MCF 10A (cell line): ENCODE measurements around the gene CASP2. TPM values are rescaled to one million over a fixed set of nuclear protein-coding genes. Genes with fewer than 3 reads are reported as not detected.

ENCODE experiments used
- BruUV-seq: library from RNA; stranded (reverse); fragments of 400-500 nt; replicated peaks from 2 replicates; lab custom pipeline; 2021; lab: Mats Ljungman, UMichigan
- CTCF ChIA-PET: fragments of 300-600 bp; sonication (Branson Sonifier 250); formaldehyde crosslinking; extraction: SDS; loops from one replicate; lab custom pipeline; 2021; ENCODE audit warnings: antibody characterized with exemption, inconsistent platforms; lab: Yijun Ruan, JAX
- POLR2A ChIA-PET: fragments of 300-600, 350-650 bp; sonication (Branson Sonifier 250); formaldehyde crosslinking; extraction: SDS; loops from one replicate; lab custom pipeline; 2020; ENCODE audit warnings: antibody characterized with exemption, inconsistent platforms; lab: Yijun Ruan, JAX
- DNase-seq: peaks from one replicate; pipeline ENCODE4 v3.0.0-alpha.2; 2018; ENCODE audit not compliant: unreplicated experiment
- H3K27ac Mint-ChIP-seq: one replicate; pipeline ENCODE4 v1.8.0; 2022; ENCODE audit warnings: mild to moderate bottlenecking, low read depth, mixed read lengths; ENCODE audit not compliant: unreplicated experiment
- H3K27me3 Mint-ChIP-seq: one replicate; pipeline ENCODE4 v1.8.0; 2022; ENCODE audit warnings: mixed read lengths; ENCODE audit not compliant: insufficient read depth, unreplicated experiment
- H3K36me3 Mint-ChIP-seq: one replicate; pipeline ENCODE4 v1.8.0; 2022; ENCODE audit warnings: mild to moderate bottlenecking, moderate library complexity, mixed read lengths; ENCODE audit not compliant: insufficient read depth, unreplicated experiment
- H3K4me1 Mint-ChIP-seq: one replicate; pipeline ENCODE4 v1.8.0; 2022; ENCODE audit warnings: mixed read lengths; ENCODE audit not compliant: insufficient read depth, unreplicated experiment
- H3K4me3 Mint-ChIP-seq: one replicate; pipeline ENCODE4 v1.8.0; 2022; ENCODE audit warnings: mild to moderate bottlenecking, moderate library complexity, mixed read lengths; ENCODE audit not compliant: unreplicated experiment
- H3K9me3 Mint-ChIP-seq: one replicate; pipeline ENCODE4 v1.8.0; 2022; ENCODE audit warnings: mixed read lengths; ENCODE audit not compliant: unreplicated experiment
- intact Hi-C: fragments of 100-400 bp; cut with micrococcal nuclease; formaldehyde crosslinking; loops from 2 replicates; pipeline ENCODE4 v1.14.1; 2022
- total RNA-seq: library from RNA; stranded (reverse); gene quantifications from 2 replicates; pipeline ENCODE4 v1.2.3, GENCODE V29; 2022
- TF ChIP-seq, protein P1 (sequence below): fragments of 200-600 bp; IDR thresholded peaks from one replicate; pipeline ENCODE4 v1.8.0; 2022; ENCODE audit warnings: antibody characterized with exemption, mild to moderate bottlenecking; ENCODE audit not compliant: unreplicated experiment

Gene CASP2
- total RNA-seq, 1 experiment from 2014 or later: 15.1 TPM

GRCh38 chr7:143282124-143282523 is 6.0 kb upstream of the CASP2 start:
- CTCF ChIA-PET: interaction anchor here (1.8 kb wide), 1 partner anchor 17 kb away, joined by 9 read pairs; no protein-coding TSS in a partner anchor
- no TSS peak for BruUV-seq

DNA sequence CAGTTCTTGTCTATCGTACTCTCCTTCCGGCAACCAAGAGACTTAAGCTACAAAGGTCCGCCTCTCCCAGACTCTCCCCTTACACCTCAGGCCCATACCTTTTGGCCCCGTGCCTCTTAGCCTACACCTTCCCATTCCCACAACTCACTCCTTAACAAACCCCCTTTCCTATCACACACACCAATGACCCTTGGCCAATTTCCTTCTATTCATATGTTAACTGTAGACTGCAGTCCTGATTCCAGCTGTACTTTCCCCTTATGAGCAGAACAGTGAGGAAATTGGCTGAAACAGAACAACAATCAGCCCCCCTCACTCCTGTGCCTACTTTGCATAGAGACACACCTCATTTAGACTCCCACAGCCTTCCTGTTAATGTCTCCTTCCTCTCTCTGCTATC is 4.8 kb upstream of the CASP2 start:
- ChIA-PET CTCF (interaction anchor here (0.7 to 1.8 kb wide), 4 partner anchors 16 to 43 kb away, joined by 3 to 9 read pairs (median 4); no protein-coding TSS in a partner anchor), POLR2A (interaction anchor here (0.7 to 1.0 kb wide), 4 partner anchors 19 to 236 kb away, joined by 3 to 4 read pairs (median 4); partner anchors contain the start of gene GSTK1)
- TF ChIP-seq, protein P1, sequence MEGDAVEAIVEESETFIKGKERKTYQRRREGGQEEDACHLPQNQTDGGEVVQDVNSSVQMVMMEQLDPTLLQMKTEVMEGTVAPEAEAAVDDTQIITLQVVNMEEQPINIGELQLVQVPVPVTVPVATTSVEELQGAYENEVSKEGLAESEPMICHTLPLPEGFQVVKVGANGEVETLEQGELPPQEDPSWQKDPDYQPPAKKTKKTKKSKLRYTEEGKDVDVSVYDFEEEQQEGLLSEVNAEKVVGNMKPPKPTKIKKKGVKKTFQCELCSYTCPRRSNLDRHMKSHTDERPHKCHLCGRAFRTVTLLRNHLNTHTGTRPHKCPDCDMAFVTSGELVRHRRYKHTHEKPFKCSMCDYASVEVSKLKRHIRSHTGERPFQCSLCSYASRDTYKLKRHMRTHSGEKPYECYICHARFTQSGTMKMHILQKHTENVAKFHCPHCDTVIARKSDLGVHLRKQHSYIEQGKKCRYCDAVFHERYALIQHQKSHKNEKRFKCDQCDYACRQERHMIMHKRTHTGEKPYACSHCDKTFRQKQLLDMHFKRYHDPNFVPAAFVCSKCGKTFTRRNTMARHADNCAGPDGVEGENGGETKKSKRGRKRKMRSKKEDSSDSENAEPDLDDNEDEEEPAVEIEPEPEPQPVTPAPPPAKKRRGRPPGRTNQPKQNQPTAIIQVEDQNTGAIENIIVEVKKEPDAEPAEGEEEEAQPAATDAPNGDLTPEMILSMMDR: no peak
- H3K27ac Mint-ChIP-seq: no peak overlapping the region
- H3K9me3 Mint-ChIP-seq: no peaks in the 10 kb centered on the region
- DNase-seq: no peak
- H3K27me3 Mint-ChIP-seq: no peaks in the 10 kb centered on the region
- no peaks in the 10 kb centered on the region for H3K36me3 Mint-ChIP-seq
- BruUV-seq: no TSS peak
- intact Hi-C loops: no loop called here
- no peak overlapping the region for H3K4me3 Mint-ChIP-seq
- peaks cover 28% of the 10 kb centered on the region for H3K4me1 Mint-ChIP-seq

More at GRCh38 chr7:143282124-143282523, 6.0 kb upstream of the CASP2 start:
- no peak for DNase-seq
- Mint-ChIP-seq H3K9me3 (no peaks in the 10 kb centered on the region), H3K27me3 (no peaks in the 10 kb centered on the region), H3K27ac (no peak overlapping the region), H3K36me3 (no peaks in the 10 kb centered on the region), H3K4me3 (no peak overlapping the region), H3K4me1 (peaks cover 23% of the 10 kb centered on the region)
- intact Hi-C loops: no loop called here
- TF ChIP-seq, protein P1: no peak
- POLR2A ChIA-PET: interaction anchor here (1.2 kb wide), 1 partner anchor 15 kb away, joined by 3 read pairs; no protein-coding TSS in a partner anchor

GRCh38 chr7:143284591-143285469 is 3.3 kb upstream of the CASP2 start, which contains the start of gene TMEM139:
TSS of gene TMEM139 (plus strand) at chr7:143284958. CDS start at chr7:143285958, 1,000 bp downstream.
- no TSS peak for BruUV-seq
- peaks cover 33% of the 10 kb centered on the region for H3K4me1 Mint-ChIP-seq
- ChIA-PET POLR2A (interaction anchor here (0.6 to 3.7 kb wide), 3 partner anchors 9 to 36 kb away, joined by 3 to 32 read pairs (median 3); partner anchors contain the start of gene GSTK1), CTCF (interaction anchor here (0.7 to 1.0 kb wide), 2 partner anchors 16 to 44 kb away, joined by 3 to 4 read pairs; no protein-coding TSS in a partner anchor)
- no peaks in the 10 kb centered on the region for H3K36me3 Mint-ChIP-seq
- no peaks in the 10 kb centered on the region for H3K9me3 Mint-ChIP-seq
- peak within 1 kb of the TSS; percentile 74 for H3K4me3 Mint-ChIP-seq
- TF ChIP-seq, protein P1: no peak
- peak; percentile 60 for DNase-seq
- peak within 1 kb of the TSS; percentile 61 for H3K27ac Mint-ChIP-seq
- intact Hi-C loops: no loop called here
- H3K27me3 Mint-ChIP-seq: no peaks in the 10 kb centered on the region

DNA sequence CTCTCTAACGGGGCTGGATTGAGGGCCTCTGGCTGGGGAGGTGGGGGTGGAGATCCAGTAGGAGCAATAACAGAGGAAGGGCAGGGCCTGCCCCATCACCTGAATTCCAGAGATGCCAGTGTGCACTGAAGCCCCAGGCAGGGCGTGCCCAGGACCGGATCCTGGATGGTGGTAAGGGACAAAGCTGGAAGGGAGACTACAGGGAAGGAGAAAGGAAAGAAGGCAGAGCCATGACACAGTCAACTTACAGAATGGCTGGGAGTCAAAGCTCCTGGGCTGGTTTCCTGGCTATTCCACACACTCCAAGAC is 2.7 kb upstream of the CASP2 start:
- intact Hi-C loops: no loop called here
- Mint-ChIP-seq H3K4me3 (peak overlapping the region; percentile 74), H3K27ac (peak overlapping the region; percentile 61), H3K36me3 (no peaks in the 10 kb centered on the region), H3K27me3 (no peaks in the 10 kb centered on the region), H3K4me1 (peaks cover 32% of the 10 kb centered on the region), H3K9me3 (no peaks in the 10 kb centered on the region)
- ChIA-PET POLR2A (interaction anchor here (0.6 to 3.7 kb wide), 3 partner anchors 9 to 35 kb away, joined by 3 to 32 read pairs (median 3); partner anchors contain the start of gene GSTK1), CTCF (interaction anchor here (0.7 to 1.7 kb wide), 3 partner anchors 16 to 45 kb away, joined by 3 to 5 read pairs (median 3); partner anchors contain the start of gene GSTK1)
- BruUV-seq: no TSS peak
- TF ChIP-seq, protein P1: no peak
- peak; percentile 42 for DNase-seq
